Measurements from ENCODE around the gene KIF26B. TPM values are rescaled to one million over a fixed set of nuclear protein-coding genes. Genes with fewer than 3 reads are reported as not detected.

The KIF26B gene
- polyA plus RNA-seq, 2 of the 4 experiments (the other 2 are of a cell fraction) = 0.01 to 0.04 TPM

DNA sequence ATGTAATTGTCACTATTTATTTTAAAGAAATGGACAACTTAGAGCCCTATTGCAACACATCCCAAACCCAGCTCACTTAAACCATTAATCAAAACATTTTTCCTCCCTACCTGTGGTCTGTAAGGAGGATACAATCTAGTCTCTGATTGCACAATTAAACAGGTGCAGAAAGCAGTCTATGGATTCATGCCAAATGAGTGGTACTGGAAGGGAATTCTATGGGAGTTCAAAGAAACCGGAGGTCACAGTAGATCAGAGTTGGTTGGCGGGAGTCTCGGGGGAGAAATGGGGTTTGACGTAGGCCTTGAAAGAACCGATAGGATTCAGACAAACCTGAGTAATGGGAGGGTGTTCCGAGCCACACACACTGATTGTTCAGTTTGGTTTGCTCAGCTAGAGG, 314.9 kb downstream of the KIF26B start:
- POLR2A ChIA-PET = no interaction called here
- H3K4me1 ChIP-seq = no peaks in the 10 kb centered on the region
- H3K9me3 ChIP-seq = no peaks in the 10 kb centered on the region
- CTCF ChIA-PET = interaction anchor here (1.4 kb wide), 1 partner anchor 20 kb away, joined by 3 read pairs; no protein-coding TSS in a partner anchor
- ATAC-seq (no peak), FAIRE-seq (no peak), DNase-seq (ENCODE audit: low read depth in 1 of 2, low spot score in 1 of 2) (no peak)
- TF ChIP-seq, protein P1, sequence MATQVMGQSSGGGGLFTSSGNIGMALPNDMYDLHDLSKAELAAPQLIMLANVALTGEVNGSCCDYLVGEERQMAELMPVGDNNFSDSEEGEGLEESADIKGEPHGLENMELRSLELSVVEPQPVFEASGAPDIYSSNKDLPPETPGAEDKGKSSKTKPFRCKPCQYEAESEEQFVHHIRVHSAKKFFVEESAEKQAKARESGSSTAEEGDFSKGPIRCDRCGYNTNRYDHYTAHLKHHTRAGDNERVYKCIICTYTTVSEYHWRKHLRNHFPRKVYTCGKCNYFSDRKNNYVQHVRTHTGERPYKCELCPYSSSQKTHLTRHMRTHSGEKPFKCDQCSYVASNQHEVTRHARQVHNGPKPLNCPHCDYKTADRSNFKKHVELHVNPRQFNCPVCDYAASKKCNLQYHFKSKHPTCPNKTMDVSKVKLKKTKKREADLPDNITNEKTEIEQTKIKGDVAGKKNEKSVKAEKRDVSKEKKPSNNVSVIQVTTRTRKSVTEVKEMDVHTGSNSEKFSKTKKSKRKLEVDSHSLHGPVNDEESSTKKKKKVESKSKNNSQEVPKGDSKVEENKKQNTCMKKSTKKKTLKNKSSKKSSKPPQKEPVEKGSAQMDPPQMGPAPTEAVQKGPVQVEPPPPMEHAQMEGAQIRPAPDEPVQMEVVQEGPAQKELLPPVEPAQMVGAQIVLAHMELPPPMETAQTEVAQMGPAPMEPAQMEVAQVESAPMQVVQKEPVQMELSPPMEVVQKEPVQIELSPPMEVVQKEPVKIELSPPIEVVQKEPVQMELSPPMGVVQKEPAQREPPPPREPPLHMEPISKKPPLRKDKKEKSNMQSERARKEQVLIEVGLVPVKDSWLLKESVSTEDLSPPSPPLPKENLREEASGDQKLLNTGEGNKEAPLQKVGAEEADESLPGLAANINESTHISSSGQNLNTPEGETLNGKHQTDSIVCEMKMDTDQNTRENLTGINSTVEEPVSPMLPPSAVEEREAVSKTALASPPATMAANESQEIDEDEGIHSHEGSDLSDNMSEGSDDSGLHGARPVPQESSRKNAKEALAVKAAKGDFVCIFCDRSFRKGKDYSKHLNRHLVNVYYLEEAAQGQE (IDR thresholded peaks at IDR 0.05) = no peak
- TF ChIP-seq EHMT2 (IDR thresholded peaks at IDR 0.05; ENCODE audit: low read depth) = no peak
- no peak for TF ChIP-seq HDAC2 (IDR thresholded peaks at IDR 0.05)
- TF ChIP-seq CBX2 (IDR thresholded peaks at IDR 0.05; ENCODE audit: borderline replicate concordance, low read depth) = no peak
- TF ChIP-seq TP53 (CRISPR knock-in tag; IDR thresholded peaks at IDR 0.05) = no peak
- H3K4me3 ChIP-seq = no peak overlapping the region
- WGBS (ENCODE audit: missing lambda C conversion rate) = 71% methylated on average over 6 of the region's 6 CpGs
- H3K27ac ChIP-seq = no peak overlapping the region
- H3K4me2 ChIP-seq = no peak overlapping the region

DNA sequence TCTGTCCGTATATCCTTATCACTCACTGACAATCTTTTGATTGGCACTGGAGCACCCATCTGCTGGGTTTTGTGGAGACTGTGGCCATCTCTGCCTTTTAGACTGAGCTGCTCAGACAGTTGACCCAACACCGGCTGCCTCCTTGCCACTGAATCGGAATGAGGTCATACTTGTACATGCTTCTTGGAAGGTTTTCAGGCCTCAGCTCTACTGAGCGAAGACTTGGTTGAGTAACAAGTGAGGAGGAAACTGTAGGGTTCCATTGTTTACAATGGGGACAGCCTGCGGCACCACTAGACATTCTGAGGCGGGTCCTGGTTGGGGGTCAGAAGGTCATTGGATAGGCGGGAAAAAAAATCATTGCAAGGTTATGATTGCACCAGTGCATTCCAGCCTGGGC, 320.3 kb downstream of the KIF26B start:
- no peak overlapping the region for H3K4me3 ChIP-seq
- no peak for FAIRE-seq
- no peaks in the 10 kb centered on the region for H3K9me3 ChIP-seq
- no peak overlapping the region for H3K4me2 ChIP-seq
- H3K4me1 ChIP-seq = no peaks in the 10 kb centered on the region
- ChIA-PET POLR2A (no interaction called here), CTCF (no interaction called here)
- no peak; a peak in 1 of 6 replicates for ATAC-seq
- DNase-seq (ENCODE audit: low read depth in 1 of 2, low spot score in 1 of 2) = no peak
- WGBS (ENCODE audit: missing lambda C conversion rate) = 52% methylated on average over 7 of the region's 7 CpGs
- H3K27ac ChIP-seq = no peak overlapping the region
- TF ChIP-seq, protein P2, sequence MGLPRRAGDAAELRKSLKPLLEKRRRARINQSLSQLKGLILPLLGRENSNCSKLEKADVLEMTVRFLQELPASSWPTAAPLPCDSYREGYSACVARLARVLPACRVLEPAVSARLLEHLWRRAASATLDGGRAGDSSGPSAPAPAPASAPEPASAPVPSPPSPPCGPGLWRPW (IDR thresholded peaks at IDR 0.05) = no peak
- TF ChIP-seq JUN (IDR thresholded peaks at IDR 0.05) (no peak), NPAS2 (CRISPR knock-in tag; IDR thresholded peaks at IDR 0.05; ENCODE audit: borderline replicate concordance) (no peak), RFX5 (IDR thresholded peaks at IDR 0.05) (no peak), NFE2L2 (conservative IDR thresholded peaks at IDR 0.05; ENCODE audit: low read length) (no peak), FOSL2 (IDR thresholded peaks at IDR 0.05) (no peak), FOSL2 (CRISPR knock-in tag; IDR thresholded peaks at IDR 0.05) (no peak), GATA3 (IDR thresholded peaks at IDR 0.05; ENCODE audit: borderline replicate concordance) (no peak), EP300 (IDR thresholded peaks at IDR 0.05) (no peak), HDAC2 (IDR thresholded peaks at IDR 0.05) (no peak), HEYL (CRISPR knock-in tag; IDR thresholded peaks at IDR 0.05) (no peak), ZNF302 (CRISPR knock-in tag; IDR thresholded peaks at IDR 0.05) (no peak), ZFP36 (IDR thresholded peaks at IDR 0.05; ENCODE audit: borderline replicate concordance, partially characterized antibody) (no peak)
- TF ChIP-seq, protein P1 (IDR thresholded peaks at IDR 0.05) = no peak
- TF ChIP-seq, protein P3, sequence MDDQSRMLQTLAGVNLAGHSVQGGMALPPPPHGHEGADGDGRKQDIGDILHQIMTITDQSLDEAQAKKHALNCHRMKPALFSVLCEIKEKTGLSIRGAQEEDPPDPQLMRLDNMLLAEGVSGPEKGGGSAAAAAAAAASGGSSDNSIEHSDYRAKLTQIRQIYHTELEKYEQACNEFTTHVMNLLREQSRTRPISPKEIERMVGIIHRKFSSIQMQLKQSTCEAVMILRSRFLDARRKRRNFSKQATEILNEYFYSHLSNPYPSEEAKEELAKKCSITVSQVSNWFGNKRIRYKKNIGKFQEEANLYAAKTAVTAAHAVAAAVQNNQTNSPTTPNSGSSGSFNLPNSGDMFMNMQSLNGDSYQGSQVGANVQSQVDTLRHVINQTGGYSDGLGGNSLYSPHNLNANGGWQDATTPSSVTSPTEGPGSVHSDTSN (IDR thresholded peaks at IDR 0.05) = no peak

Measured in A549 (cell line).